ENCODE data around the gene RFTN1. TPM values are rescaled to one million over a fixed set of nuclear protein-coding genes. Genes with fewer than 3 reads are reported as not detected.

The RFTN1 gene
- total and polyA plus RNA-seq, 2 donors (not counting 3 experiments of a cell fraction or from before 2014, with no cell fraction given): 40.3 to 43.3 TPM

GRCh38 chr3:16480861-16481545 is 32.5 kb downstream of the RFTN1 start:
- Histone ChIP-seq H3K9me1 (replicated peaks; ENCODE audit: control insufficient read depth, extremely low read depth, insufficient read depth, low read length) (no peaks in the 10 kb centered on the region), H3K79me2 (ENCODE audit: control insufficient read depth, insufficient read depth, low read length) (peaks cover 13% of the 10 kb centered on the region), H2AFZ (ENCODE audit: low read depth, low read length) (peak overlapping the region; percentile 6), H3K4me2 (ENCODE audit: insufficient read depth, low read length) (peak overlapping the region; percentile 94), H4K20me1 (replicated peaks; ENCODE audit: control insufficient read depth, extremely low read depth, insufficient read depth, low read length) (no peaks in the 10 kb centered on the region), H3K9me3 (replicated peaks; ENCODE audit: control insufficient read depth, insufficient read depth, low read length) (no peaks in the 10 kb centered on the region), H3K27ac (ENCODE audit: insufficient read depth, low read depth, low read length) (peak overlapping the region; percentile 87), H3K27me3 (ENCODE audit: control insufficient read depth in 2 of 2, insufficient read depth in 2 of 2, low read length in 2 of 2) (no peaks in the 10 kb centered on the region), H3K36me3 (ENCODE audit: control insufficient read depth in 2 of 2, extremely low read depth in 1 of 2, insufficient read depth in 2 of 2, low read length in 2 of 2) (no peaks in the 10 kb centered on the region), H3K4me1 (ENCODE audit: control insufficient read depth, extremely low read depth, insufficient read depth, low read length) (peaks cover 76% of the 10 kb centered on the region), H3K9ac (replicated peaks; ENCODE audit: extremely low read depth, insufficient read depth, low read length) (peak overlapping the region; percentile 68), H3K4me3 (replicated peaks in 1 of 3; ENCODE audit: insufficient read depth in 1 of 3, low read depth in 1 of 3, low read length in 3 of 3) (peak overlapping the region in 1 of 3 experiments; percentile 49)
- peak; percentile 87 for DNase-seq (ENCODE audit: low read depth, low spot score)
- peak; percentile 76 for FAIRE-seq
- dilution Hi-C loops (cut with MboI; ENCODE audit: extremely low pct_ligation_motif_present, low sequenced_read_pairs) (no loop called here), intact Hi-C loops (cut with micrococcal nuclease) (loop anchor here (1.0 to 5.0 kb wide), 4 partner anchors 13 to 844 kb away; no protein-coding TSS in a partner anchor)
- no TSS peak for BruUV-seq (replicated peaks)
- ChIA-PET POLR2A (no interaction called here), CTCF (interaction anchor here (0.6 to 1.9 kb wide), 7 partner anchors 12 to 213 kb away, joined by 3 to 8 read pairs (median 4); no protein-coding TSS in a partner anchor)
- TF ChIP-seq POLR2A (IDR thresholded peaks at IDR 0.05; ENCODE audit: low read depth, low read length) (no peak), GATA2 (IDR thresholded peaks at IDR 0.05; ENCODE audit: insufficient read depth, insufficient read length, low read depth, low read length) (no peak), JUN (IDR thresholded peaks at IDR 0.05; ENCODE audit: borderline replicate concordance, insufficient read depth, insufficient read length, low read depth) (no peak), MYC (IDR thresholded peaks at IDR 0.05; ENCODE audit: low read depth, low read length) (no peak), MAX (IDR thresholded peaks at IDR 0.05; ENCODE audit: insufficient read depth, insufficient read length) (no peak), EZH2 (IDR thresholded peaks at IDR 0.05; ENCODE audit: borderline replicate concordance, low read depth, low read length, severe bottlenecking) (no peak), POLR2AphosphoS5 (IDR thresholded peaks at IDR 0.05; ENCODE audit: insufficient read depth, low read depth, low read length) (no peak), FOS (IDR thresholded peaks at IDR 0.05; ENCODE audit: borderline replicate concordance, insufficient read depth, low read length) (no peak), CTCF (IDR thresholded peaks at IDR 0.05; ENCODE audit: extremely low read depth in 1 of 2, insufficient read depth in 1 of 2, low read depth in 1 of 2, low read length in 2 of 2) (no peak)
